GM21360 (cell line): Measurements from ENCODE around the gene HAPLN3.
"Not testable (repeated sequence)": the region's sequence is repeated elsewhere in the genome, so short reads cannot be mapped to it uniquely, and the experiment has no call there.

Experiments used
- ATAC-seq: cut with Tn5 transposase; IDR thresholded peaks from one replicate; pipeline ENCODE4 v1.9.1; 2021; ENCODE audit warnings: mild to moderate bottlenecking, moderate library complexity; ENCODE audit not compliant: unreplicated experiment

Gene HAPLN3

GRCh38 chr15:88894819-88895767, at the start of gene HAPLN3:
HAPLN3 (minus strand) TSS chr15:88895544; CDS start chr15:88887298, 8,246 bp downstream.
- no peak for ATAC-seq

GRCh38 chr15:88940110-88940675, 44.8 kb upstream of the HAPLN3 start:
- no peak for ATAC-seq

GRCh38 chr15:88939486-88939806, 44.1 kb upstream of the HAPLN3 start:
- ATAC-seq, result no peak

- ATAC-seq, result no peak
Measured at GRCh38 chr15:88938802-88939485, 43.6 kb upstream of the HAPLN3 start.

- ATAC-seq, result not testable (repeated sequence)
Measured at GRCh38 chr15:88934449-88934848, 39.1 kb upstream of the HAPLN3 start.

GRCh38 chr15:88932875-88933330, 37.6 kb upstream of the HAPLN3 start:
- no peak for ATAC-seq

- ATAC-seq, result no peak
Measured at GRCh38 chr15:88932271-88932874, 37.0 kb upstream of the HAPLN3 start.

- no peak for ATAC-seq
Measured at GRCh38 chr15:88930579-88930978, 35.2 kb upstream of the HAPLN3 start.

GRCh38 chr15:88929358-88930098, 34.2 kb upstream of the HAPLN3 start:
- not testable (repeated sequence) for ATAC-seq

- ATAC-seq, result not testable (repeated sequence)
Measured at GRCh38 chr15:88928192-88928591, 32.8 kb upstream of the HAPLN3 start.

- ATAC-seq, result not testable (repeated sequence)
Measured at GRCh38 chr15:88925648-88926047, 30.3 kb upstream of the HAPLN3 start.

GRCh38 chr15:88920892-88921435, 25.6 kb upstream of the HAPLN3 start:
- peak; percentile 82 for ATAC-seq

GRCh38 chr15:88920186-88920891, 25.0 kb upstream of the HAPLN3 start:
- no peak for ATAC-seq

GRCh38 chr15:88918738-88919137, 23.4 kb upstream of the HAPLN3 start:
- peak; percentile 68 for ATAC-seq

GRCh38 chr15:88917760-88918159, 22.4 kb upstream of the HAPLN3 start:
- no peak for ATAC-seq

GRCh38 chr15:88915354-88915753, 20.0 kb upstream of the HAPLN3 start:
- no peak for ATAC-seq

GRCh38 chr15:88913850-88914169, 18.5 kb upstream of the HAPLN3 start:
- ATAC-seq, result no peak

GRCh38 chr15:88913017-88913849, 17.9 kb upstream of the HAPLN3 start, which contains the start of gene MFGE8:
MFGE8 (minus strand) TSS chr15:88913379; CDS start chr15:88913319, 60 bp downstream.
- peak; percentile 78 for ATAC-seq

- ATAC-seq, result no peak
Measured at GRCh38 chr15:88912500-88912921, 17.2 kb upstream of the HAPLN3 start.
